Stromal cell of bone marrow (primary cell): Measurements from ENCODE around the gene CHRNA4.
"Not testable (repeated sequence)": the region's sequence is repeated elsewhere in the genome, so short reads cannot be mapped to it uniquely, and the experiment has no call there.

Source experiments
- DNase-seq: peaks from one replicate; pipeline ENCODE4 v3.0.0-alpha.2; 2012; ENCODE audit warnings: low read depth

Gene CHRNA4

DNA sequence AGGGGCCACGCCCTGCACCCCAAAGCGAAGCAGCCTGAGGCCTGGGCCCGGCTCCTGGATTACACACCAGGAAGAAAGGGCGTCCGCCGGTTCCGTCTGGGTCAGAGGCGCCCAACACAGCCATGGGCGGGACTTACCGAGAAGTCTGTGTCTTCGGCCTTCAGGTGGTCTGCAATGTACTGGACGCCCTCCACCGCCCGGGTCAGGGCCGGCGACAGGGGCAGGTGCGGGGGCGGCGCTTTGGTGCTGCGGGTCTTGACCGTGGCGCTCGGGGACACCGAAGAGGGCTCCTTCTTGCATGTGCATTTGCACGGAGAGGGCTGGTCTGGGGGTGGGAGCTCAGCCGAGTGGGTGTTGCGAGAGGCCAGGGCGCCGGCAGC, 11.6 kb downstream of the CHRNA4 start:
- no peak for DNase-seq

DNA sequence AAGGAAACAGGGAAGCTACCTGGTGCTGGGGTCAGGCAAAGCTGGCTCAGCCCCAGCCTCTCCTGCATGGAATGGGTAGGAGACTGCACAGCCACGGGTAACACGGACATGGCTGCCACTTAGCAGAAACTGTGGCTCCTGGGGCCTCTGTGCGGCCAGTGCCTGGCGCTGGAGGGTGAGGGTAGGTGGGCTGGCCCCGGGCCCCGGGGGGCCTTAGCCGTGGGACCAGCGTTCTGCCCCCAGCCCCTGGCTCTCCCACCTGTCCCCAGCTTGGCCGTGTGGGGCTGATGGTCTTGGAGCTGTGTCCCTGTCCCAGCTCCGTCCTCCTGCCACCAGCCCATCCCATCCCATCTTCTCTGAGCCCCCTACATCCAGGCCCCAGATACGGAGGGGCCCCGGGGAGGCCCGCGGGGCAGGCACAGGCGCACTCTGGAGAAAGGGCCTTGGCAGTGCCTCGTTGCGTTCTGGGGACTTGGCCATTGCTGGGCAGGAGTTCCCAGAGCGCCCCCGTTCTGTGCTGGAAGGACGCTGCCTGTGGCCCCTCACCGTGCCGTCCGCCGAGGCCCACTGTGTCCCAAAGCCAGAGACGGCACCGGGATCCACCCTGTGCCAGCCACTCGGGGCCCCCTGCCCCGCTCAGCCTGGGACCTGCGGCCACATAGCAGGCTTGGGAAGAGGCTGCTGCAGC, 12.2 kb downstream of the CHRNA4 start:
- DNase-seq, result no peak

DNA sequence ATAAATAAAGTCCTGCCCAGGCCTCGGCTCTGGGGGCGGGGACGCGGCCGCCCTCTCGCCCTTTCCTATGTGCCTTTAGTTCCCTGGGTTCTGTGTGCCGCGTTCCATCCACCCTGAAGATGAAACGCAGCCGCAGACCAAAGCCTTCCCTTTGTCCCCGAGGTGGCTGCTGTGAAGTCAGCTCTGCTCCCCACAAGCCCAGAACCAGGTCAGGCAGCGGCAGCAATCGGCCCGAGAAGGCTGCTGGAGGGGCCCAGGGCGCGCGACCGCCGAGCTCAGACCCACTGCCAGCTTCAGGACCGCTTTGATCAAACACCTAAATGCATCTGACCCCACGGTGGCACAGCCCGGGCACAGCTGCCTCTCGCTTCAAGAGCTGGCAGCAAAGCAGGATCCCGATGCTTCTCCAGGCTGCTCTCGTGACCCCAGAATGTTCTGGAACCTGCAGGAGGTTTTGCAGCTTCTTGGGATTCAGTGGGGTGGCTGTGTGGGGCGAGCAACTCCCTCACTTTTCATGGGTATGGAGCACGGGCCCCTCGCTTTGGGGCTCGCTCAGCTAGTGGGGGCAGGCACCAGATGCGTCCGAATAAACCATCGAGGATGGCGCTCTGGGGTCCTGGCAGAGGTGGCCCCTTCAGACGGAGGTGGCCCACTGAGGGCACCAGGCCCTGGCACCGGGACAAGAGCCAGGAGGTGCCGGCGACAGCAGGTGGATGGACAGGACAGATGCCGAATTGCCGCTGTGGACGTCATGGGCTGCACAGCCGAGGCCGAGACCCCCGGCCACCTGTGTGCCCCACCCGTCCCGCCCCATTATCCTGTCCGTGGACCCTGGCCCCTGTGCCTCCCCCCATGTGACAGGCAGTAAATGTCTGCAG, 13.0 kb downstream of the CHRNA4 start:
- DNase-seq, result no peak

DNA sequence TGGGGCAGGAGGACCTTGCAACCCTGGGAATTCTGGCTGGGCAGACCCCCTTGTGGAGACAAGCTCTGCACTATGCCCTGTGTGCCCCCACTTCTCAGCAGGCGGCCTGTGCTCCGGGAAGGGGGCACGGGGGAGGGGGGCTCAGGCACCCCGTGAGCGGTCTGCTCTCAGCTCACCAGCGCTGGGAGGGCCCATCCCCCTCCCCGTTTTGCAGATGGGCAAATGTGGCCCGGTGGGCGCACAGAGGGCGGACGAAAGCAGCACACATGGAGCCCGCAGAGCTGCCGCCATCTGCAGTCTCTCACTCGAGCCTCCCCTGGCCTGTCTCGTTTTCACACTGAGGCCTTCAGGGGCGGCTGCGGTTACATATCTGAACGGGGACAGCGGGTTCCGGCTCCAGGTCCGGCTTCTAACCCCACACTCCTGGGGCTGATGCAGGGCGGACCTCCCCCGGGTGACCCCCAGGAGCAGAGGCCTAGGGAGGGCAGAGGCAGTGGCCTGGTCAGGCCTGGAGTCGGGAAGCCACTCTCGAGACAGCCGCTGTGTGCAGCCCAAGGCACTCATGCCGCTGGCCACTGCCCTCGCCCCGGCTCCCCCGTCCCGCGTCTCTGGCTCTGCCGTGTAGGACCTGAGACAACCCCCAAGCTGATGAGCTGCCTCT, 13.9 kb downstream of the CHRNA4 start:
- DNase-seq, result no peak

DNA sequence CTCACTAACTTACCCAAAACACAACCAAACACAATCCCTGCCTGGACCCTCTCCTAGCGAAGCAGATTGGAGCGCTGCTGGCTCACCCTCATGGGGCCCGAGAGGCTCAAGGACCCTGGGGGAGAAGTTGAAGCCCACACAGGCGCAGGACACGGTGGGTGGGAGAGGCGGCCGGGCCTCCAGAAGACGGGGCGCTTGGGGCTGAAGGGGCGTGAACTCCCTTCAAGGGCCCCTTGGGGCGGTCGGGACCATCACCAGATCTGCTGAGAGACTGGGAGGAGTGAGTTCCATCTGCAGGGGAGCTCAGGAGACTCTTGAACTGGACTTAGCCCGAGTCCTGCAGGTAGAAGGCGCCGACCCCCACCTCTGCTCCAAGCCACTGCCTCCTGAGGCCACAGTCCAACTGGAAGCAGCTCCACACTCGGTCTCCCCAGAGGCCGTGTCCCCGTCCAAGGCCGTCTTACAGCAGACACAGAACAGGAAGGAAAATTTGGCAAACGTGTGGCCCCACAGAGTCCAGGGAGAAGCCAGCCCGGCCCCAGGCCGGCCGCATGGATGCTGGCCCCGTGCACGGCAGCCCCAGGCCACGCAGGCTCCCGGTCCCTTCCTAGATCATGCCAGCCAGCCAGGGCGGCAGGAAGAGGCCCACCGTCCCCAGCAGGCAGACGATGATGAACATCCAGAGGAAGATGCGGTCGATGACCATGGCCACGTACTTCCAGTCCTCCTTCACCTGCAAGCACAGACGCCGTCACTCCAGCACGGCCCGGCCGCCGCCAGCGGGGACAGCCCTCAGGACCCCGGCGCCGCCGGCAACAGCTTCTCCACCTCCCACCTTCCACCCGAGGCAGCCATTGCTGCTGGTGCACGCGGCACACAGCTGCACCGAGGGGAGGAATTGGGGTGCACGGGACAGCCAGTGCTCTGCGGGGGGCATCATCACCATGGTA, 14.7 kb downstream of the CHRNA4 start:
- no peak for DNase-seq

DNA sequence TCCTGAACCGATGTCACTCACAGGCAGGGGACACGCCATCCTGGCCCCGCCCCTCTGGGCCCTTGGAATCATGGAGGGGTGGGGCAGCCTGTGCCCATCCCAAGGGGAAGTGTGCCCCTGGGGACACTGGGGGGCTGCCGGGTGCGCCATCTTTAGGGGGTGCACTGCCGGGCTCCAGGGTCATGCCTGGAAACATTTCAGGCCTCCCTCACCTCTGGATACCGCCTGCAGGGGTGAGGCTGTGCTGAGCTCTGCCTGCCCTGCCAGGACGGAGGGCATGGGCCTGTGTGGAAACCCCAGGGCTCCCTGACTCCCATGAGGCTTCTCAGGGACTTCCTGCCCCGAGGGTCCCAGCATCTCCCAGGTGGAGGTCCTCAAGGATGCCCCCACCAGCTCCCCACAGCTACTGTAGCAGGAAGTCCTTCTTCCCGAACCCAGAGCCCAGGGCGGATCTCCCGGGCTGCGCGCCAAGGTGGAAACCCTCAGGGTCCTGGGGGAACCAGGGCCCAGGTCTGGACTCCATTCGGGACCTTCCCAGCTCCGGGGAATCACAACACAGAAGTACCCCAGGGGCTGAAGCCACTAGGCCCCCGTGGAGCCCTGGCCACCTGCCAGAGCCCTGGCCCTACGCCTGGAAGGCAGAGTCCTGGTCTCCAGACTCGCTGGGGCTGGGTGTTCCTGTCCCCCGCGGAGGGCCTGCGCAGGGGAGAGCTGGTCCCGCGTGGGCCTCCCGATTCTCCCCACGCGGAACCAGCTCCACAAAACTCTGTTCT, 15.6 kb downstream of the CHRNA4 start:
- DNase-seq, result no peak

DNA sequence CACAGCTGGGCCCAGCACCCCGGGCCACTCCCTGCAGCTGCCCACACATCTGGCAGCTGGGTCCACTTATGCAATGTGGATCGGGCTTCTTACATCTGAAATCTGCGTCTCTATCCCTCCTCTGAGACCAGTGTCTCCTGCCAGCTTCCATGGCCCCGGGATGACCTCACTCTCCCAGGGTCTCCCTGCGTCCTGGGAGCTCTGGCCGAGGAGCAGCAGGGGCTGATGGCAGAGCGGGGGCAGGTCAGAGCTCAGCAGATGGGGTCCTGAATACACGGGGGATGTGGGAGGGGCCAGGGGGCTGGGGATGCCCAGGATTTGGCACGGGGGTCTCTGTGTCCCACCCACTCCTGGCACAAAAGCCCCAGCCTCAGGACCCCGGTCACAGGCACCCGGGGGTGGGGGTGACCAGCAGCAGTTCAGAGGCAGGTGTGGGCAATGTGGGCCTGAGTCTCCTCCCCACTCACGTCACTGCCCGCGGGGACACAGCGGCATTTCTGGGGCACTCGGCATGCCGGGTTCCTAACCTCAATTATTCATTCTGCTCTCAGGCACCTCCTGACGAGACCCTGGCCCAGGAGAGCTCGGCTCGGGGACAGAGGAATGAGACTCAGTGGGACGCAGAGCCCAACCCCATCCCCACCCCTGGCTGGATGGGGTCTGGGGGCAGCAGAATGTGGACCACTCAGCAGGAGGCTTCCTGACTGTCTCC, 16.4 kb downstream of the CHRNA4 start:
- peak; percentile 22 for DNase-seq

DNA sequence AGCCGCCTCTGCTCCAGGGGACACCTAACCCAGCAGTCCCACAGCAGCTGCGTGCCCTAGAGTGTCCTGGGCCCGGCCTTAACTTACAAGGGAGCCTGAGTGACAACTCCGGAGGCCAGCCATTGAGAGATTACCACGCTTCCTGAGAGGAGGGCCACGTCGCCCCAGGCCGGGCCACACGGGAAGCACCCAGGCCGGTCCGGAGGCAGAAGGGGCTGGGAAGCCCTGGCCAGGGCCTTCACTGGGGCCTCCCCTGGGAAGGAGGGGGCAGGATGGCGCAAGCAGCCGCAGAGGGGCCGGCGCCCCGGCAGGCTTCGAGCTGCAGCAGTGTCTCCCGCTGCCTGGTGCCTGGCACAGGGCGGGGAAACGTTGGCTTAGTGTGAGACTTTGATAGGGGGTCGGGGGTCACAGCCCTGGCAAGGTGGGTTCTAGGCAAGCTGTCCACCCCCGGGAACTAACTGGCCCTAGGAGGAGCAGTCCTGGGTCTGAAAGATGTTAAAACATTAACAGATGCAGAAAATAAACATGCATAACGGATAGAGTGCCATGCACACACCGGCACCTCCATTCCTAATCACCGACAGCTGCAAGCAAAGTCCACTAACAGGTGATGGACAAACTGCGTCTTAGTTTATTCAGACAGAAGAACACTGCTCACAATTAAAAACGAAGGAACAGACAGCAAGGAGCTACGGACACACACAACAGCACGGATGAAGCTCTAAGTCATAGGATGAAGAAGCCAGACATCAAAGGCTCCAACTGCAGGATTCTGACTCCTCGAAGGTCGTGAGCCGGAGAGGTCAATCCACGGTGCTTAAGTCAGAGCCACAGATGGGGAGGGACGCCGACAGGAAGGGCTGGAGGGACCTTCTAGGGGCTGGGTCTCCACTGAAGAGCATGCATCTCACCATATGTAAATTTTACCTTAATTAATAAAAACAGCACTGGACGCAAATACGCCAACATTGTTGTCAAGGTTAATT, 17.4 kb downstream of the CHRNA4 start:
- DNase-seq, result no peak

DNA sequence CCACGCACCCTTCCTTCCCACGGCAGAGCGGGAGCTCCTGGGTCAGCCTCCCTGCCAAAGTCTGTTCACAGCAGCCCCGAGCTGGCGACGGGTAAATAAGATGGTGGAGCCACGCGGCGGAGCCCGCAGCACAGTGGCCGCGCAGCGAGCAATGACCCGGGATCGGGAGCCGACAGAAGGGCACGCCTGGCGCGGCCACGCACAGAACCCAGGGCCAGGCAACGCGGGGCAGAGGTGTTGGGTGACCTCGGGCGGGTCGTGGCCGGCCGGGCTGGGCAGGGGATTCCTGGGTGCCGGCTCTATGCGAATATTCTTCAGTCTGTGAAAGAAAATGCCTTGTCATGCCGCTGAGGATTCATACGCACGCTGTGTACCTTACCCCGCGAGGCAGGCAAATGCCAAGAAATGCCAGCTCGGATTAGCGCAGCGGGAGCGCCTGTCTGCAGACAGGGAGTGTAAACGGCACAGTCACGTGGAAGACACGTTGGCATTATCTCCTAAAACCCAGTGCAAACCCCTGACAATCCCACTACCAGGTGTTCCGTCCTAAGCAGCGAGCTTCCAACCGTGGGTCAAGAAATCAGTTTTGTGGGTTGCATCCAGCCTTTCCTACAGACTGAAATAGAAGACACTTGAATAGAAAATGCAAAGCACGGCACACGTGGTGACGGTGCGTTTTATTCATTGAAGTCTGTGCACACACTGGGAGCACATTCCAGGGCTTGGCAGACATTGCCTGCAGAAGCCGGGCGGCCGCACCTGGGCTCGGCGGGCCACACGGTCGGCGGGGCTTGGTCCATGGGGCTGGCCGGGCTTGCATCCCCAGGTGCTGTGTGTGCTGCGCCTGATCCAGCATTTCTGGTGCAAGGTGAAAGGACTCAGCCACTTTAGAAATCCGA, 18.3 kb downstream of the CHRNA4 start:
- no peak for DNase-seq

DNA sequence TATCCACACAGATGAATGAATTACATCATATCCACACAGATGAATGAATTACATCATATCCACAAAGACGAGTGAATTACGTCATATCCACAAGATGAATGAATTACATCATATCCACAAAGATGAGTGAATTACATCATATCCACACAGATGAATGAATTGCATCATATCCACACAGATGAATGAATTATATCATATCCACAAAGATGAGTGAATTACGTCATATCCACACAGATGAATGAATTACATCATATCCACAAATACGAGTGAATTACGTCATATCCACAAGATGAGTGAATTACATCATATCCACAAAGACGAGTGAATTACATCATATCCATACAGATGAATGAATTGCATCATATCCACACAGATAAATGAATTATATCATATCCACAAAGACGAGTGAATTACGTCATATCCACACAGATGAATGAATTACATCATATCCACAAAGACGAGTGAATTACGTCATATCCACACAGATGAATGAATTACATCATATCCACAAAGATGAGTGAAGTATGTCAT, 20.9 kb downstream of the CHRNA4 start:
- not testable (repeated sequence) for DNase-seq

DNA sequence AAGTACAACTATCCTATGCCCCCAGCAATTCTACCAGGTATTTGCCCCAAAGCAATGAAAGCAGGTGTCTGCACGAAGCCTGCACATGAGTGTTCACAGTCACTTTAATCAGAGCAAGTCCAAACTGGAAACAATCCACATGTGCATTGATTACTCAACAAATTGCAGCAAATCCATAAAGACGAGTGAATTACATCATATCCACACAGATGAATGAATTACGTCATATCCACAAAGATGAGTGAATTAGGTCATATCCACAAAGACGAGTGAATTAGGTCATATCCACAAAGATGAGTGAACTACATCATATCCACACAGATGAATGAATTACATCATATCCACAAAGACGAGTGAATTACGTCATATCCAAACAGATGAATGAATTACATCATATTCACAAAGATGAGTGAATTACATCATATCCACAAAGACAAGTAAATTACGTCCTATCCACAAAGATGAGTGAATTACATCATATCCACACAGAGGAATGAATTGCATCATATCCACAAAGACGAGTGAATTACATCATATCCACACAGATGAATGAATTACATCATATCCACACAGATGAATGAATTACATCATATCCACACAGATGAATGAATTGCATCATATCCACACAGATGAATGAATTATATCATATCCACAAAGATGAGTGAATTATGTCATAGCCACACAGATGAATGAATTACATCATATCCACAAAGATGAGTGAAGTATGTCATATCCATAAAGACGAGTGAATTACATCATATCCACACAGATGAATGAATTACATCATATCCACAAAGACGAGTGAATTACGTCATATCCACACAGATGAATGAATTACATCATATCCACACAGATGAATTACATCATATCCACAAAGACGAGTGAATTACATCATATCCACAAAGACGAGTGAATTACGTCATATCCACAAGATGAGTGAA, 21.7 kb downstream of the CHRNA4 start:
- not testable (repeated sequence) for DNase-seq

DNA sequence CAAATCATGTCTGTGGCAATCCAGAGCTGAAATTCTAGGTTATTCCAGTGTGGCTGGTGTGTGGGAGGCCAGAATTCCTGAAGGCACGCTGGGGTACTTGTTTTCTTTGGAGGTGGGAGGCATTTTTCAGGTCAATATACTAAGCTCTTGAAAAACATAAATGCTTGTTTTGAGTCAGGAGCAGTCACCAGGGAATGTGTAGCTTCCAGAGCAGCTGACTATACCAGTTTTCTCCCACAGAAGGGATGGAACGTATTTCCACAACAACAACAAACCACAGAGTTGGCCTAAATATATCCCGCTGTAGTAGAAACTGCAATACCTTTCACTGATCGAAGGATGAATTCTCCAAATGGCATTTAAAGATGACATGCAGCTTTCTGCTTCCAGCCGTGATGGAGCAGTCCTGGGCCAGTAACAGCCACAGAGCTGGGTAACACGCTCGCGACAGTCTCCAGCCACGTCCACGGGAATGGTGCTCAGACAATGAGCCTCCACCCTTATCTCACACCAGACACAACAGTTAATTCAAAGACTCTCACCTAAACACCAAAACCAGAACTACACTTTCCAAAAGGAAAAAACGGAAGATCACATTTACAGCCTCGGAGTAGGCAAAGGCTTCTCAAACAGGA, 23.2 kb downstream of the CHRNA4 start:
- DNase-seq, result peak; percentile 37

DNA sequence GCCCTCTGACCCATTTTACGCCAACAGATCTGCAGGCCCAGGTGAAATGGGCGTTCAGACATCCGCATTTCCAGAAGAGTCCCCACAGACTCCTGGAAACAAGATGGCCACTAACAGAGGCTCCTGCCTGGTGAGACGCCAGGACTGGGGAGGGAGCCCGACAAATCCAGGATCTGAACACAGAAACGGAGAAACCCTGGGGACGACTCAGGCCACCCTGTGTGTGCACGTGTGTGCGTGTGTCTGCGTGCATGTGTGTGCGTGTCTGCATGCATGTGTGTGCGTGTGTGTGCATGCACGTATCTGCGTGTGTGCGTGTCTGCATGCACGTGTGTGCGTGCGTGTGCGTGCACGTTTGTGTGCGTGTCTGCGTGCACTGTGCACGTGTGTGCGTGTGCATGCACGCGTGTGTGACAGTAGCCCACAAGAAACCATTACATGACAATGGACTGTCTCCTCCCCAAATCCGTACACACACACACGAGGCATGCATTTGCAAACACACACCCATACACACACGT, 24.9 kb downstream of the CHRNA4 start:
- no peak for DNase-seq

DNA sequence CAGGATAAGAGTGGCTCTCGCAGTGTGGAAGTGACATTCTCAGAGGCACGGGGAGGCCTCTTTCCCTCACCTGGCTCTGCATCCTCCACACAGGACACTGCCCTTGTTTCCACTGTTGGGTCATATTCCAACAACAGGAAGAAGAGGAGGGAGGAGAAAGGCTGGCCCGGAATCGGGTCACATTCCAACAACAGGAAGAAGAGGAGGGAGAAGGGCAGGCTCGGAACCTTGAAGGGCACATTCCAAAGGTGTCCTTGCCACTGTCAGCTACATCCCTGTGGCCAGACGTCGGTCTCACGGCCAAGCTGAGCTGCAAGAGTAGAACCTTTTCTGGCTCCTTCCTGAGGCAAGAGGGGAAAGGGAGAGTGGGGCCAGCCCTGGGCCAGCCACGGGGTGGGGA, 25.4 kb downstream of the CHRNA4 start:
- no peak for DNase-seq

DNA sequence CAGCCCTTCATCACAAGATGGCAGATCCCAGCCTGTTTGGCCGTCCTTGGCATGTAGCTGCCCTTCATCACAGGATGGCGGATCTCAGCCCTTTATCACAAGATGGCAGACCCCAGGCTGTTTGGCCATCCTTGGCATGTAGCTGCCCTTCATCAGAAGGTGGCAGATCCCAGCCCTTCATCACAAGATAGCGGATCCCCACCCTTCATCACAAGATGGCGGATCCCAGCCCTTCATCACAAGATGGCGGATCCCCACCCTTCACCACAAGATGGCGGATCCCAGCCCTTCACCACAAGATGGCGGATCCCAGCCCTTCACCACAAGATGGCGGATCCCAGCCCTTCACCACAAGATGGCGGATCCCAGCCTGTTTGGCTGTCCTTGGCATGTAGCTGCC, 26.1 kb downstream of the CHRNA4 start:
- DNase-seq, result not testable (repeated sequence)

DNA sequence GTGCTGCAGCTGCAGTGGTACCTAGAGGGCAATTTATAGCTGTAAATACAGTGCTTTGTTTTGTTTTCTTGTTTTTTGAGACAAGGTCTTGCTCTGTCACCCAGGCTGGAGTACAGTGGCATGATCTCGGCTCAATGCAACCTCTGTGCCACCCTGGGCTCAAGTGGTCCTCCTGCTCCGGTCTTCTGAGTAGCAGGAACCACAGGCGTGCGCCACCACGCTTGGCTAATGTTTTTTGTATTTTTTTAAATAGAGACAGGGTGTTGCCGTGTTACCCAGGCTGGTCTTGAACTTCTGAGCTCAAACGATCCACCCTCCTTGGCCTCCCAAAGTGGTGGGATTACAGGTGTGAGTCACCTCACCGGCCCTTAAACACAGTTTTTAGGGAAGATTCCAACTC, 26.8 kb downstream of the CHRNA4 start:
- no peak for DNase-seq
